A549 (cell line): ENCODE results near the gene COMMD2. TPM values are rescaled to one million over a fixed set of nuclear protein-coding genes. Genes with fewer than 3 reads are reported as not detected.

Experiments used
- ATAC-seq, 2 experiments: fragments of 200-7000 bp in 1 of 2; fragments of >200 bp in 1 of 2; cut with Nextera tagmentation in 1 of 2; cut with Tn5 transposase in 1 of 2; 3 replicates each; pipeline versions ENCODE4 v1.8.0 to v1.9.1; 2018 to 2020; ENCODE audit warnings: mild to moderate bottlenecking in 1 of 2, moderate library complexity in 1 of 2
- CTCF ChIA-PET: fragments of 300-600 bp; sonication (Branson Sonifier 250); formaldehyde crosslinking; extraction: SDS; loops from one replicate; lab custom pipeline; 2021; ENCODE audit warnings: antibody characterized with exemption, inconsistent platforms; lab: Yijun Ruan, JAX
- POLR2A ChIA-PET: fragments of 350-600 bp; formaldehyde crosslinking; extraction: SDS; loops from one replicate; lab custom pipeline; 2021; ENCODE audit warnings: antibody characterized with exemption, inconsistent platforms; lab: Yijun Ruan, JAX
- DNase-seq, 2 experiments: peaks; one replicate each; pipeline versions ENCODE4 v3.0.0 to v3.0.0-alpha.2; 2011 to 2016; ENCODE audit warnings: low read depth in 1 of 2, low spot score in 1 of 2
- FAIRE-seq: peaks from 2 replicates; lab custom pipeline; 2011; peaks lifted over from hg19 to GRCh38; lab: Jason Lieb, UNC
- H3K27ac ChIP-seq, 2 experiments: fragments of >200 bp; sonication (Bioruptor Twin); formaldehyde crosslinking; 3 replicates each; pipeline ENCODE4 v1.5.1; 2016 to 2017
- H3K4me1 ChIP-seq: fragments of >200 bp; sonication (Bioruptor Twin); formaldehyde crosslinking; 3 replicates; pipeline ENCODE4 v1.6.1; 2016
- H3K4me2 ChIP-seq: fragments of >200 bp; sonication (Bioruptor Twin); formaldehyde crosslinking; 3 replicates; pipeline ENCODE4 v1.6.1; 2016
- H3K4me3 ChIP-seq: fragments of >200 bp; sonication (Bioruptor Twin); formaldehyde crosslinking; 3 replicates; pipeline ENCODE4 v1.5.1; 2016
- H3K9me3 ChIP-seq: fragments of >200 bp; sonication (Bioruptor Twin); formaldehyde crosslinking; 3 replicates; pipeline ENCODE4 v1.6.1; 2016
- CHD2 ChIP-seq: fragments of 150-350 bp; IDR thresholded peaks from 2 replicates; pipeline ENCODE4 v1.6.1; 2014; ENCODE audit warnings: low read length; ENCODE audit not compliant: partially characterized antibody
- EP300 ChIP-seq, 2 experiments: fragments of >200 bp; sonication (Bioruptor Twin); formaldehyde crosslinking; IDR thresholded peaks; 2 replicates in 1 of 2; 3 replicates in 1 of 2; pipeline ENCODE4 v1.6.1; 2016 to 2017
- ESRRA ChIP-seq: fragments of 150-350 bp; IDR thresholded peaks from 2 replicates; pipeline ENCODE4 v1.6.1; 2014; ENCODE audit warnings: mild to moderate bottlenecking, low read length, borderline replicate concordance
- FOSL2 ChIP-seq, 2 experiments: fragments of 450-650 bp in 1 of 2; fragments of >200 bp in 1 of 2; sonication (Bioruptor Twin) in 1 of 2; formaldehyde crosslinking; IDR thresholded peaks; 2 replicates each; pipeline versions ENCODE4 v1.5.0 to v1.6.1; 2016 to 2020; ENCODE audit warnings: mild to moderate bottlenecking in 1 of 2, moderate library complexity in 1 of 2
- HOXB13 ChIP-seq: fragments of 250-450 bp; sonication (Bioruptor Pico); IDR thresholded peaks from 2 replicates; pipeline ENCODE4 v1.5.0; 2020; ENCODE audit warnings: low read depth, mild to moderate bottlenecking, moderate library complexity
- HOXB5 ChIP-seq: fragments of 250-450 bp; sonication (Bioruptor Pico); IDR thresholded peaks from 2 replicates; pipeline ENCODE4 v1.5.0; 2020; ENCODE audit warnings: mild to moderate bottlenecking, moderate library complexity
- JUN ChIP-seq, 2 experiments: fragments of >200 bp; sonication (Bioruptor Twin); formaldehyde crosslinking; IDR thresholded peaks; 2 replicates in 1 of 2; 3 replicates in 1 of 2; pipeline ENCODE4 v1.6.1; 2016 to 2017
- MAFK ChIP-seq: fragments of 450-650 bp; IDR thresholded peaks from 2 replicates; pipeline ENCODE4 v1.6.1; 2014; ENCODE audit not compliant: partially characterized antibody
- MAX ChIP-seq: IDR thresholded peaks from 2 replicates; pipeline ENCODE4 v1.6.1; 2012
- MYC ChIP-seq: IDR thresholded peaks from 2 replicates; pipeline ENCODE4 v1.6.1; 2012; ENCODE audit warnings: mild to moderate bottlenecking, inconsistent platforms, low read length, improper control_type of control experiment, borderline replicate concordance
- NFE2L2 ChIP-seq: fragments of 150-350 bp; conservative IDR thresholded peaks from 2 replicates; pipeline ENCODE4 v1.6.1; 2014; ENCODE audit warnings: low read length
- POLR2A ChIP-seq: IDR thresholded peaks from 2 replicates; pipeline ENCODE4 v1.6.1; 2012; ENCODE audit warnings: mild to moderate bottlenecking, low read length
- SMC3 ChIP-seq: fragments of >200 bp; sonication (Bioruptor Twin); formaldehyde crosslinking; IDR thresholded peaks from 3 replicates; pipeline ENCODE4 v1.6.1; 2018; ENCODE audit warnings: inconsistent platforms
- WGBS: methylation state at CpG from one replicate; pipeline ENCODE4 v1.1.6; 2017; ENCODE audit errors: missing lambda C conversion rate; 5-methylcytosine and 5-hydroxymethylcytosine counted together
- polyA plus RNA-seq, 4 experiments: library from polyadenylated mRNA; depleted of rRNA in 3 of 4; stranded (reverse); fragments of >200 nt; fragmentation: RNase III in 1 of 4; extraction: RNeasy Plus Mini Kit Qiagen cat#74134 plus additional on column Dnase treatment in 1 of 4; gene quantifications; 2 replicates in 3 of 4; 3 replicates in 1 of 4; pipeline ENCODE4 v1.2.3, GENCODE V29; 2011 to 2017
- TF ChIP-seq, protein P1 (sequence below): fragments of 250-450 bp; sonication (Bioruptor Pico); IDR thresholded peaks from 2 replicates; pipeline ENCODE4 v1.5.0; 2020; ENCODE audit warnings: low read depth, mild to moderate bottlenecking, moderate library complexity
- TF ChIP-seq, protein P2 (sequence below): fragments of >200 bp; sonication (Bioruptor Twin); formaldehyde crosslinking; IDR thresholded peaks from 3 replicates; pipeline ENCODE4 v1.5.1; 2016

The COMMD2 gene
- polyA plus RNA-seq, 2 of the 4 experiments (the other 2 are of a cell fraction): 20.5 to 76.1 TPM

DNA sequence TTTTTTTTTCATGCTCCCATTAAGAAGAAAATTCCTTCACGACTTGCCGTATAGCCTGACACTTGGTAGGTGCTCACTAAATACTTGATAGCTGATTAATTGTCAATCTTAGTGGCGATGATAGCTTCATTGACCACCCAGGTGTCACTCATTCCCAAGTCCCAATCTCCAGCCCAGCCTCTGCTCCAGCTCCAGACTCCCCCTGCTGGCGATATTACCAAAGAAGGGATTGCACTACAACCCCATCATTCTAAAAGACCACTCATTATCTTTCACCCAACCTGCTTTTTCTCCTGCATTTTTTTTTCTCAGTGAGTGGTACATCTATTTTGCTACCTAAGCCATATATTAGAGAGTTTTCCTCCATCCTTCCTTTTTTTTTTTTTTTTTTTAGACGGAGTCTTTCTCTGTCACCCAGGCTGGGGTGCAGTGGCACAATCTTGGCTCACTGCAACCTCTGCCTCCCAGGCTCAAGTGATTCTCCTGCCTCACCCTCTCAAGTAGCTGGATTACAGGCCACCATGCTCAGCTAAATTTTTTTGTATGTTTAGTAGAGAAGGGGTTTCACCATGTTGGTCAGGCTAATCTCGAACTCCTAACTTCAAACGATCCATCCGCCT, 19.5 kb upstream of the COMMD2 start (continued):
- TF ChIP-seq EP300 (IDR thresholded peaks at IDR 0.05) (no peak), ESRRA (no peak), NFE2L2 (no peak), SMC3 (peak; percentile 64), POLR2A (no peak)

- DNase-seq: no peak
- Histone ChIP-seq H3K4me1 (no peaks in the 10 kb centered on the region), H3K4me2 (no peak overlapping the region), H3K27ac (no peak overlapping the region), H3K4me3 (no peak overlapping the region), H3K9me3 (no peaks in the 10 kb centered on the region)
- WGBS: 71% methylated on average over 2 of the region's 2 CpGs
- CTCF ChIA-PET: interaction anchor here (0.8 to 19.5 kb wide), 19 partner anchors 8 to 291 kb away, joined by 3 to 231 read pairs (median 7); partner anchors contain the start of genes COMMD2 and RNF13
- POLR2A ChIA-PET: no interaction called here
- TF ChIP-seq HOXB13 (no peak), MYC (no peak), JUN (IDR thresholded peaks at IDR 0.05) (no peak), ESRRA (no peak), FOSL2 (IDR thresholded peaks at IDR 0.05) (no peak), FOSL2 (CRISPR knock-in tag; IDR thresholded peaks at IDR 0.05) (no peak), CHD2 (no peak)
- TF ChIP-seq, protein P1, sequence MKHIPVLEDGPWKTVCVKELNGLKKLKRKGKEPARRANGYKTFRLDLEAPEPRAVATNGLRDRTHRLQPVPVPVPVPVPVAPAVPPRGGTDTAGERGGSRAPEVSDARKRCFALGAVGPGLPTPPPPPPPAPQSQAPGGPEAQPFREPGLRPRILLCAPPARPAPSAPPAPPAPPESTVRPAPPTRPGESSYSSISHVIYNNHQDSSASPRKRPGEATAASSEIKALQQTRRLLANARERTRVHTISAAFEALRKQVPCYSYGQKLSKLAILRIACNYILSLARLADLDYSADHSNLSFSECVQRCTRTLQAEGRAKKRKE (CRISPR knock-in tag): no peak
- TF ChIP-seq, protein P2, sequence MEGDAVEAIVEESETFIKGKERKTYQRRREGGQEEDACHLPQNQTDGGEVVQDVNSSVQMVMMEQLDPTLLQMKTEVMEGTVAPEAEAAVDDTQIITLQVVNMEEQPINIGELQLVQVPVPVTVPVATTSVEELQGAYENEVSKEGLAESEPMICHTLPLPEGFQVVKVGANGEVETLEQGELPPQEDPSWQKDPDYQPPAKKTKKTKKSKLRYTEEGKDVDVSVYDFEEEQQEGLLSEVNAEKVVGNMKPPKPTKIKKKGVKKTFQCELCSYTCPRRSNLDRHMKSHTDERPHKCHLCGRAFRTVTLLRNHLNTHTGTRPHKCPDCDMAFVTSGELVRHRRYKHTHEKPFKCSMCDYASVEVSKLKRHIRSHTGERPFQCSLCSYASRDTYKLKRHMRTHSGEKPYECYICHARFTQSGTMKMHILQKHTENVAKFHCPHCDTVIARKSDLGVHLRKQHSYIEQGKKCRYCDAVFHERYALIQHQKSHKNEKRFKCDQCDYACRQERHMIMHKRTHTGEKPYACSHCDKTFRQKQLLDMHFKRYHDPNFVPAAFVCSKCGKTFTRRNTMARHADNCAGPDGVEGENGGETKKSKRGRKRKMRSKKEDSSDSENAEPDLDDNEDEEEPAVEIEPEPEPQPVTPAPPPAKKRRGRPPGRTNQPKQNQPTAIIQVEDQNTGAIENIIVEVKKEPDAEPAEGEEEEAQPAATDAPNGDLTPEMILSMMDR: no peak
- ATAC-seq: no peak
- no peak for FAIRE-seq
Measured at GRCh38 chr3:149770246-149770645, 18.0 kb upstream of the COMMD2 start.

GRCh38 chr3:149768704-149769103, 16.4 kb upstream of the COMMD2 start:
- Histone ChIP-seq H3K27ac (no peak overlapping the region), H3K4me1 (no peaks in the 10 kb centered on the region), H3K4me2 (no peak overlapping the region), H3K9me3 (no peaks in the 10 kb centered on the region), H3K4me3 (no peak overlapping the region)
- CTCF ChIA-PET: interaction anchor here (1.0 to 19.5 kb wide), 3 partner anchors 9 to 199 kb away, joined by 3 to 231 read pairs (median 5); no protein-coding TSS in a partner anchor
- no peak for ATAC-seq
- POLR2A ChIA-PET: no interaction called here
- no peak for TF ChIP-seq MAX
- peak; percentile 67 for TF ChIP-seq MAFK
- no peak for FAIRE-seq
- 94% methylated on average over 6 of the region's 6 CpGs for WGBS
- DNase-seq: no peak

DNA sequence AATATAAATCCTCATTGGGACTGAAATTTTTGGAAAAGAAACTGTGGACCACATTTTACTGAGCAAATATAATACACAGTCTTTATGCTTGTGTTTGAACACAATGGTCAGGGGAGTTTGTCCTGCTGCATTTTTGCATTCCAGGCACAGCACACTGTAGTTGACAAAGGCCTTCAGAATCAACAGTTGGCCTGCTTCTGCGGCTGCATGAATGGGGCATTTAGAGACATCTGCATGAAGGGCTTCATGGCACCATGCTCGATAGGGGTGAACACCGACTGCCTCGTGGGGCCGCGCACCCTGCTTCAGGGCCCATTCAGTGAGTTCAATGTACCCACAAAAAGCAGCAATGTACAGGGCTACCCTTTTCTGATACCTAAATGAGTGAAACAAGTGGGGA, 15.4 kb upstream of the COMMD2 start:
- Histone ChIP-seq H3K4me2 (no peak overlapping the region), H3K4me3 (no peak overlapping the region), H3K27ac (no peak overlapping the region)
- TF ChIP-seq HOXB5 (CRISPR knock-in tag): no peak
- TF ChIP-seq, all 56 proteins: peak for 0
- POLR2A ChIA-PET: no interaction called here
- no peaks in the 10 kb centered on the region for H3K4me1 ChIP-seq
- FAIRE-seq: no peak
- no peaks in the 10 kb centered on the region for H3K9me3 ChIP-seq
- WGBS: 90% methylated on average over 4 of the region's 6 CpGs
- CTCF ChIA-PET: interaction anchor here (0.7 to 19.5 kb wide), 8 partner anchors 16 to 416 kb away, joined by 3 to 231 read pairs (median 4); partner anchors contain the start of gene COMMD2
- no peak for ATAC-seq
- DNase-seq: no peak
